ENCODE data around the gene SGF29.
"Not testable (repeated sequence)": the region's sequence is repeated elsewhere in the genome, so short reads cannot be mapped to it uniquely, and the experiment has no call there.

Gene SGF29

GRCh38 chr16:28569021-28569420 lies 15.3 kb downstream of the SGF29 start:
- no peak for DNase-seq

GRCh38 chr16:28569968-28570752 lies 16.4 kb downstream of the SGF29 start:
- no peak for DNase-seq

- no peak for DNase-seq
Measured at GRCh38 chr16:28572696-28573510, 19.2 kb downstream of the SGF29 start.

GRCh38 chr16:28573738-28574718 lies 20.3 kb downstream of the SGF29 start:
- no peak for DNase-seq

- DNase-seq = no peak
Measured at GRCh38 chr16:28574925-28575324, 21.2 kb downstream of the SGF29 start.

- no peak for DNase-seq
Measured at GRCh38 chr16:28575446-28576109, 21.9 kb downstream of the SGF29 start.

GRCh38 chr16:28580726-28581315 lies 27.1 kb downstream of the SGF29 start:
- DNase-seq = no peak

- no peak for DNase-seq
Measured at GRCh38 chr16:28585674-28586073, 32.0 kb downstream of the SGF29 start.

GRCh38 chr16:28586466-28586865 lies 32.7 kb downstream of the SGF29 start:
- DNase-seq = no peak

- DNase-seq = no peak
Measured at GRCh38 chr16:28587386-28587785, 33.7 kb downstream of the SGF29 start.

GRCh38 chr16:28589069-28589468 lies 35.3 kb downstream of the SGF29 start:
- DNase-seq = no peak

- DNase-seq = no peak
Measured at GRCh38 chr16:28589930-28590329, 36.2 kb downstream of the SGF29 start.

- DNase-seq = no peak
Measured at GRCh38 chr16:28590384-28591340, 36.9 kb downstream of the SGF29 start.

- no peak for DNase-seq
Measured at GRCh38 chr16:28591355-28591754, 37.6 kb downstream of the SGF29 start.

GRCh38 chr16:28592511-28592910 lies 38.8 kb downstream of the SGF29 start:
- DNase-seq = no peak

GRCh38 chr16:28592979-28593553 lies 39.3 kb downstream of the SGF29 start:
- DNase-seq = no peak

GRCh38 chr16:28595451-28595850 lies 41.7 kb downstream of the SGF29 start:
- not testable (repeated sequence) for DNase-seq

GRCh38 chr16:28596115-28596630 lies 42.5 kb downstream of the SGF29 start:
- DNase-seq = no peak

- DNase-seq = no peak
Measured at GRCh38 chr16:28596840-28597691, 43.3 kb downstream of the SGF29 start, which contains the start of gene SULT1A2. Gene SULT1A2 (minus strand): TSS chr16:28597050. CDS start chr16:28595930, 1,120 bp downstream.

All from activated naive CD4-positive, alpha-beta T cell (primary cell).